HG02763 (cell line): ENCODE results near the gene TNS1.
"Not testable (repeated sequence)": the region's sequence is repeated elsewhere in the genome, so short reads cannot be mapped to it uniquely, and the experiment has no call there.

Experiments
- ATAC-seq: cut with Tn5 transposase; IDR thresholded peaks from one replicate; pipeline ENCODE4 v1.9.1; 2021; ENCODE audit warnings: mild to moderate bottlenecking, moderate library complexity; ENCODE audit not compliant: unreplicated experiment

TNS1 gene

DNA sequence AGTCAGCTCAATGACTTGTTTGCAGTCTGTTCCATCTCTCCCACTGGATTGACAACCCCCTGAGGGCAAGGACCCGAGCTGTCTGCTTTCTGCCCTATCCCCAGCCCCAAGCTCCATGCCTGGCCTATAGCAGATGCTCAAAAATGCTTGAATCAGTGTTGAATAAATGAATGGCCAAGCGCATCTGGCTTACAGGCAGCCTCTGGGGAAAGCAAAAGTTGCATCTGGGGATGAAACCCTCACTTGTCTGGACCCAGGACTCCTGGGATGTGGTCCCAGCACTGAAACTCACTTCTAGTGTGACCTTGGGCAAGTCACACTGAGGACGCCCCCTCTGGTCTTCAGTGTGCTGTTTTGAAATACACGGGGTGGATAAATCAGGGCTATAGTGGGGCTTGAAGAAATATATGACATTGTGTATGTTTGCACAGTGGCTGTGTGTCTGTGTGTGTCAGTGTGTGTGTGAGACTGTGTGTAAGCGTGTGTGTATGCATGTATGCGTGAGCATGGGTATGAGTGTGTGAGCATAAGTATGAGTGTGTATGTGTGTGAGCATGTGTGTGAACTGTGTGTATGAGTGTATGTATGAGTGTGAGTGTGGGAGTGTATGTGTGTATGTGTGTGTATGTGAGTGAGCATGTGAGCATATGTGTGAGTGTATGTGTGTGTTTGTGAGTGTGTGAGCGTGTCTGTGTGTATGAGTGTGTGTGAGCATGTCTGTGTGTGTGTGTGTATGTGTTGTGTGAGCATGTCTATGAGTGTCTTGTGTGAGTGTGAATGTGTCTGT, 27.8 kb upstream of the TNS1 start:
- ATAC-seq: no peak

DNA sequence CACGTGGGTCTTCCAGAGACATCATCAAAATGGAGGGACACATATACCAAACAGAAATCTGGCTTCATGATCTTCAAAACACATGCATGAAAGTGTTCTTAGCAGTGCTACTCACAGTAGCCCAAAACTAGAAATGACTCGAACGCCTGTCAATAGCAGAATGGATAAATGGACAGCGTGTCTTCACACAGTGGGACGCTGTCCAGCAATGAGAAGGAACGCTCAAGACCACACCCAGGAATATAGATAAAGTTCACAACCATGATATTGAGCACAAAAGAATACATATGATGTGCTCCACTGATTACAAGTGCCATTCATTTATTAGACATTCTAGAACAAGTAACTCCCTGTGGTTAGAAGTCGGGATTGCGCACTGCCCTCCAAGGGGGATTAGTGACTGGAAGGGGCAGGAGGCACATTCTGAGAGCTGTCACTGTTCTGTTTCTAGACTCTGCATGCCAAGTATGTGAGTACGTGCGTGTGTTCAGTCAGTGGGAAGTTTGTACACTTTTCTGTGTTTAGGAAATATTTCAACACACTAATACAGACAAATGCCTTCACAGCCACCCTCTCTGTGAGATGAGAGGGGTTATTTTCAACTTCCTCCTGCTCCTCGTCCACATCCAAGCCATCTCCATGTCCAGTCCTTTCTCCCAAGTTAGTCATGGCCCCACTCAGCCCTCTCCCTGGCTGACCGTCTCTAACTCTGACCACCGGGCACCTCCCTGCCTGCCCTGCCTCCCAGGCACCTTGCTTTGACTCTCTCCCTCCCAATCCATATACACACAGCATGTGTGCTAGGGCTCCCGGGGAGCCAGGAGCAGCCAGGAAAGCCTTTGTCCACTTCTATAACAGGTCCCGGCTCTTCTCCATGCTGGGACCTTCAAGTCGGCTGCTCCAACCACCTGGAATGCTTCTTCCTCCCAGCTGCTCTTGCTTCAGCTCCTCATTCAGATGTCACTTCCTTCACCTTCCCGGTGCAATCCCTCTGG, 26.9 kb upstream of the TNS1 start:
- no peak for ATAC-seq

DNA sequence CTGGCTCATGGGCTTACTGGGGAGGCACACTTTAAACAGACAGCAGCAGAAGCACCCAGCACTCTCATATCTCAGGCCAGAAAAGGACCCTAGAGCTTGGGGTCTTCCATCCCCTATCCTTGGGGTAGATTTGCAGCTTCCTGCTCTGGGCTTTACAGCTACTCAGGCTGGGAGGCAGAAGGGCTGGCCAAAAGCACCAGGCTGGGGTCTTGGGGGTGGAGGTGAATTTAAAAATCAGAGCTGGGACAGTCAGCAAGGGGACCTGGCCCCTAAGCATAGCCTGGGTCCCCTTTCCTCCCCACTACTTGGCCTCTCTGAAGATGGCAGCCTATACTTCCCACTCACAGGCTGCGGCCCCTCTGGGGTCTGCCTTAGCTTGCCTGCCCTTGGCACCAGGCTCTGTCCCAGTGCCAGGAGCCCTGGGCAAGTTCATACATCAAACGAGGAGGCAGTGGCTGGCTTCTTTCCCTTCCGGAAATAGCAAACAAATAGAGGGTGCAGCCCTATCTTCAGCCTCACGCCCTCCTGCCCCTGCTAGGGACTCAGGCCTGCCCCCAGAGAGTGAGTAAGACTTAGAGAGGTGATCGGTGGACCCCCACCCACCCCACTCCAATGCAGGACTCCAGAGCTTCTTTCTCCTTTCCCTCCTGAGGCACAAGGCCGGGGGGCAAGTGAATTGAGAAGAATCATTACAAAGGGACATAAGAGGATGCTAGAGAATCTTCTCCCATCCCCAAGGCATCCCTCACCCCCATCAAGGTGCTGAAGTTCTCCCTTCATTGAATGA, 26.0 kb upstream of the TNS1 start:
- ATAC-seq: no peak

DNA sequence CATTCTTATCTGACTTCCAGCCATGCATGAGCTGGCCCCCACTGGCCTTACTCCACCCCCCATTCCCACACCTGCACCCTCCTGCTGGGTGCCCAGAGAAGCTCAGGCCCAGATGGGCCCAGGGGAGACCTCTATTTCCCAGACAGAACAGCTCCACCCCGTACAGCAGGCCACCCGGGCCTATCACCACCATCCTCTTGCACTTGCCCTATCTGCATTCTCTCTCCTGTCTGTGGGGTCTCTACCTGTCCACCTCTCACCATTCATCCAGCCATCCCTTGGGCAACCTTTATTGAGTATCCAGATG, 25.3 kb upstream of the TNS1 start:
- no peak for ATAC-seq

DNA sequence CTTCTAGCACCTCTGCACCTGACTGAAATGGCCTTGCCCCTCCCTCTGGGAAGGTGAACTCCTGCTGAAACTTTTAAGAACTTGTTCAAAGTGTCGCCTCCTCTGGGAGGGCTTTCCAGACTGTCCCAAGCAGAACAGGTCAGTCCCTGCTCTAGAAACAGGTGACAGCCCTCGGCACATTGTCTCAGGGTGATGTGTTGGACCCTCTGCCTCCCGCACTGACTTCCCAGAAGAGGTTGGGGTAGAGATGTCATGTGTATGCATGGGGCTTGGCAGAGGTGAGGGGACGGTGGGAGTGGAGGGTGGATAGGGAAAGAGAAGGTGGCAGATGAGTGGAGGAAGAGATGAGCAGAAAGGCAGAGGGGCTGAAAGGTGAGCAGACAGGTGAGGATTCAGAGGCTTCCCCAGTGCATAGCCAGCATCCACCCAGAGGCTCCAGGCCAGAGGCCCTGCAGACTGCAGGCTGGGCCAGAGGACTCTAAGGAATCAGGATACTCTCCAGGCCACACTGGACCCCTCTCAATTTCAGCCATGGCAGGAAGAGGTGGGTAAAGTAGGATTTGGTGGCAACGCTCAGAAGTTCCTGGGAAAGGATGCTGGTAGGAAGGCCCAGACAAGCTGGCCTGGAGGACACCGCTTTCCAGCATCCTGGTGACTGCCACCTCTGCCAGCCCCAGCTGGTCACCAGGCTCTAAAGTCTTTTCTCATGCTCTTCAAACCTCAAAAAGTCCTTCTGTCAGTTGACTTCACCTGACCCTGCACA, 24.8 kb upstream of the TNS1 start:
- no peak for ATAC-seq

DNA sequence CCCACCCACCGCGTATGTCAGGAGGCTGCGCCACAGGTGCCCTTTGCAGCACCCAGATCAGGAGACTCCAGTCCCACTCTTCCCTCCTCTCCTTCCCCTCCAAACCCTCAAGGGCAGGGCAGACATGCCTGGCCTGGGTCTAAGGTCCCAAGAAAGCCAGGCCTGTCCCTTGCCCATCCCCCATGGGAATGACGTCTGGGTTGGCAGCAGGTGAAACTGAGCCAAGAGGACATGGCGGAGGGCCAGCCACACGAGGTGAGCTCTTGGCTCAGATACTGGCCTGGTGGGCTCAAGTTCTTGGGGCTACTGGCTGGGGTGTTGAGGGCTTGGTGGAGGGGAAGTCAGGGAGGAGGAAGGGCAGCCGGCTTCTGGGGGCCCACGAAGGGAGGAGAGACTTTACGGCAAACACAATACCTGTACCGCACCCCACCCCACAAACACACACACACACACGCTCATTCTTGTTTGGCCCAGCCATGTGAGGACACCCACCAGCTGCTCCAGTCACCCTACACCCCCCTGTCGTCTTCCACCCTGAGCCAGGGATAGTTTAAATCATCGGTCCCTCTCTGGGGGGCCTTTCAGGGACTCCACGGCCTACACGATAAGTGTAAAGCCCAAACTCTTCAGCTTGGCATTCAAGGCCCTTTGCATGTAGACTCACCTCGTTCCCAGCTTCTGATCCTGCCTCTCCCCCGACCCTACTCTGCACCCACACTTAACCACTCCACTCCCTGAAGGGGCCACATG, 24.1 kb upstream of the TNS1 start:
- ATAC-seq: no peak

DNA sequence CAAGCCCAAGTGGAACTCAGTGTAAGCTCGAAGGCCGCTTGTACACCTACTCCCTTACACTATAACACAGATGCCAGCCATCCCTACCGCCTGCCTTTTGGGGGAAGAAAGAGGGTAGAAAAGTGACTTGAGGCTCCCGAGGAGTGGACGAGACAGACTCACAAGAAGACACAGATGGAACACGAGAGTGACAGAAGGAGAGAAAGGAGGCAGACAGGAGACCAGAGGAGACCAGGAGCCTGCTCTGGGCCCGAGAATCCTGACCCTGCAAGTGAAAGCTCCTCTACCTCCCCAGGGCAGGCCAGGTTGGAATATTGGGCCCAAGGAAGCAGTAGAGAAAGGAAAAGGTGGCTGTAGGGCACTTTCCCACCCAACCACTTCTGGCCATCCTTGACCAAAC, 23.4 kb upstream of the TNS1 start:
- no peak for ATAC-seq

DNA sequence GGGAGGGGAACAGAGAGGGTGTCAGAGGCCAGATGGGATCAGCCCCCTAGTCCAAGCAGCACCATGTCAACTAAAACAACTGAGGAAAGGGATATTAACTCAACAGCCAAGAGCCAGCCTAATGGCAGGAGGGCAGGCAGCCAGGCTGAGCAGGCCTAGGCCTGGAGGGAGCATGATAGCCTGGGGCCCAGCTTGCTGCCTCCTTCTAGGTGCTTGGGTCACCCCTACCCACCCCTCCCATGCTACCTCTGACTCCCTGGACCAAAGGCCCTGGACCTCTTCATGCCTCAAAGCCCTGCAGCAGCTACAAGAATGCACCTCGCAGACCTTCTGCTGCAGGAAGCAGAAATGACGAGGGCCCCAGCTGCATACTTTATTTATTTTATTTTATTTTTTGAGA, 22.1 kb upstream of the TNS1 start:
- no peak for ATAC-seq

DNA sequence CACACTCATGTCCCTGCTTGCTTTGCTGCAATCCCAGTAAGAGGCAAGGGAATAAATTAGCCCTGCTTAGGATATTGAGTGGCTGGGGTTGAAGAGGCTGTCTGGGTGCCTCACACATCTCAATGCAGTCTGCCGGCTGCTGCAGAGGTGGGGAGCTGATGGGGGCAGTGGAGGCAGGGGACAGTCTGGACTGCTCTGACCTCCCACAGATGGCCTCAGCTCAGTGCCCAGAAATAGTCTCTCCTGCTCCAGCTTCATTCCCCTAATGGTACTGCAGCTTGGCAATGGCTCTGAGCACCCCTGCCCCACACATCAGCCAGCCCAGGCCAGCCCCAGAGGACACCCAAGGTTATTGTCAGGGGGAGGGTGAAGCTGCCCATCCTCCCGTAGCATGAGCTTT, 21.5 kb upstream of the TNS1 start:
- no peak for ATAC-seq

DNA sequence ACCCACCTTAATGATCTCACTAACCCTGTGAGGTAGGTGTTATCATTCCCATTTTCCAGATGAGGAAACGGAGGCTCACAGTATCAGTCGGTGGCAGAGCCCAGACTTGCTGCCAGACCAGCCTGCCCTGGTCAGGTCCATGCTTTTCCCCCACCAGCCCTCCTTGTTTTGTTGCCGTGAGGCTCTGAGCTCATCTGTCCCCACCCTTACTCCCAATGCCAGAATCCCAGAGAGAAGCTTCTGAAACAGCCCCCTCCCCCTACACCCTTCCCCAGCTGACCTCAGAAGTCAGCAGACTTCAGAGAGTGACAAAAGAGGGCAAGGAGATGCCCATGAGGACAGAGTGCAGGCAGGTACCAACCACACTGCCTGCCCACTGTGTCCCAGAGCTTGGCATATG, 20.8 kb upstream of the TNS1 start:
- ATAC-seq: no peak

DNA sequence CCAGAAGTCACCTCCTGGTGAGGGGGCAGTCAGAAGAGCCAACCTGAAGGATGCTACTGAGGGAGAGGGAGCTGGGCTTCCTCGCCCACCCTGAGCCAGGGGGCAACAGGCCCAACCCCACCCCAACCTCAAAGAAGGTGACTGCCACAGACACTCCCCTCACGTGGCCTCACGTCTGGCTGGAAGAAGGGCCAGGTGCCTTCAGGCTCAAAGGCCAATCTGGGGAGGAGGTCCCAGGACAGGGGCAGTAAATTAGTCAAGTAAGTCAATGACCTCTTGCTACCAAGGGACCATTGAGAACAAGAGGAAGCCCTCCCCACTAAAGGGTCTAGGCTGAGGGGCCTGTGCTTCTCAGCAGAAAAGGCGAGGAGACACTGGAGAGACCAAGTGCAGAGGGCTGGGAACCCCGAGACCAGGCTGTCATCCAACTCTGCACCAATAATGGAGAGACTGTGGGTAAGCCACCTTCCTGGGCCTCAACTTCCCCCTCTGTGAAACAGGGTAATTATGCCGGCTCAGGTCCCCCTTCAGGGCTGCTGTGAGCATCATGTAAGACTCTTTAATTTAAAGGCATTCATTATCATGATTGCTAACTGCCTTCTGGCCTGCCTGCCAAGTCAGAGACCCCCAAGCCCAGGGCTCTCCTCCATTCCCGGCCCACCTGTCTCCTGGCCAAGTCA, 20.2 kb upstream of the TNS1 start:
- no peak for ATAC-seq

DNA sequence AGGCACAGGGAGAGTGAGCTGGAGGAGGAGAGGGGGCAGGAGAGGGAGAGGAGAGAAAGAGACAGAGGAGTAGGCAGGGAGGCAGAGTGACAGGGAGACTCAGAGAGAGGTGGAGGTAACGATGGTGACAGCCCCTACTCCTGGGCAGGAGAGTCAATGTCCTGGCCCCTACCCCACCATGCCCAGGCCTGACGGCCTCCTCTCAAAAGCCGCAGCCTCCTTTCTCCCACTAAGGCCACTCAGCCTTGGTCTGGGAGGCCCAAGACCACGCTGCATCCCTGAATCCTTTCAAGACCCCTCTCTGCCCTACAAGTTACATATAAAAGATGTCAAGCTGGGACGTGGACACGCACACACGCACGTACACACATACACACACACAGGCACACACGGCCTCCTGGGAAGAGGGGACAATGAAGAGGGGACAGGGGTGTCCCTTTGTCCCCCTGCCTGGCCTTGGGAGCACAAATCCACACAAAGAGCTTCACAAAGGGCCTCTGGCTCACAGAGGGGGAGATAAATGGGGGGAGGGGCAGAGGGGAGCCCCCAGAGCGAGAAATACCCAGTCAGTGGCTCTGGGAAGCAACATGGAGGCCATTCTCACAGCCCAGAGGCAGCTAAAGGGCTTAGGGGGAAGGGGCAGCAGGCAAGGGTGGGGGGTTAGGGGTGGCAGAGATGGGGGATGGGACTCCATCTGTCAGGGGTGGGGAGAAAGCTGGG, 19.5 kb upstream of the TNS1 start:
- no peak for ATAC-seq

DNA sequence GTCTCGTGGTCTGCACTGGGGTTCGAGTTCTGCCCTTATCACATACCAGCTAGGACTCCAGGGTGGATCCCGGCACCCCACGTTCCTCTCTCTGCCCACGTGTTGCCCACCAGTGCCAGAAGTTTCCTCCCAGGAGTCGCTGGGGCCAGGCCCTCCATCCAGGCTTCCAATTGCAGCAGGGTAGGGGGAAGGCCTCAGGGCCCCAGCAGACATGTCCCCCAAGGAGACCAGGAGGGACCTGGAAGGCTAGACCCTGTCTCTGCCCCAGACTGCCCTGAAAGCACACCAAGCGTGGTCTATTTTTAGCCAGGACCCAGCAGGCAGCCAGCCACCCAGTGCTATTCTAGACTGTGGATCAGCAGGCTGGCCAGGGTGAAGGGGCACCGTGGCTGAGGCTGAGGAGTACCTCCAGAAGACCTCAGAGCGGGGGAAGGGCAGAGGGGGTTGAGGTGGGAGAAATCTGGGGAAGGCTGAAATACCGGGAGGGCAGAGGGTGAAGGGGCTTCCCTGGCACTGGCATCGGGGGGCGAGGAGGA, 18.8 kb upstream of the TNS1 start:
- no peak for ATAC-seq

DNA sequence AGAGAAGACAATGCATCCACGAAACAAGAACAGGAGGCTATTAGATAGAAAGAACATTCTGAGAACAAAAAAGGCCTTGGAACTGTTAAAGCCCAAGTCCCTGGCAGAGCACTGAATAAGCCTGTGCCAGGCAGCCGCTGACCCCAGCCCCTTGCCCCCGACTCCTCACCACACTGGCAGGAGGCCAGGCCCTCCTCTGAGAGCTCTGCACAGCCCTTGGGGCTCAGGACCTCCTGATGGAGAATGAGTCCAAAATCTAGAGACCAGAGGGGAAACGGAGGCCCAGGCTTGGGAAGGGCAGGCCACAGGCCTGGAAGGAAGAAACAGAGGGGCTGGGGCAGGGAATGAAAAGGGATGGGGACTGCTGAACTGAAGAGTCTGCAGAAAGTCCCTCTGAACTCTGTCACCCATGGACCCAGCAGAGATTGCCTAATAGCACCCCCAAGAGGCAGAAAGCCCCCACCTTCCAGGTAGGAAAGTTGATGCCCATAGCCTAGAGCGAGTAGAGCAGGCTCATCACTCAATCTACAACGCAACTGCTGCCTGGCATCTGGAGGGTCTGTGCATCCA, 18.3 kb upstream of the TNS1 start:
- ATAC-seq: no peak

DNA sequence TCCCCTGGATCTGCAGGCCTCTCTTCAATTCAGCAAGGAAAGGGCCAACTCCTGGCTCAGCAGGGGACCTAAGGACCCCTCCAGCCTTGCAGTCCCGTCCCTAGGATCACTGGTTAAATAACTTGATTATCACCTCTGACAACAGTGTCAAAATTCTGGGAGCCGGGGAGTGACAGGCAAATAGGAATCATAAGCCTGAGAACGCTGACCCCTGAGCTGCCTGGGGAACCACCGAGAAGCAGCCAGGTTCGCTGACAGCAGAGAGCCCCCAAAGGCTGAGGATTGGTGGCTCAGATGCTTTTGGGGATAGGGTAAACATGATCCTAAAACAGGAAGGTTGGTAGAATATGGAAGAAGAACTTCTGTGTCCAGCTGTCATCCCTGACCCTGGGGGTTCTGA, 17.5 kb upstream of the TNS1 start:
- no peak for ATAC-seq

DNA sequence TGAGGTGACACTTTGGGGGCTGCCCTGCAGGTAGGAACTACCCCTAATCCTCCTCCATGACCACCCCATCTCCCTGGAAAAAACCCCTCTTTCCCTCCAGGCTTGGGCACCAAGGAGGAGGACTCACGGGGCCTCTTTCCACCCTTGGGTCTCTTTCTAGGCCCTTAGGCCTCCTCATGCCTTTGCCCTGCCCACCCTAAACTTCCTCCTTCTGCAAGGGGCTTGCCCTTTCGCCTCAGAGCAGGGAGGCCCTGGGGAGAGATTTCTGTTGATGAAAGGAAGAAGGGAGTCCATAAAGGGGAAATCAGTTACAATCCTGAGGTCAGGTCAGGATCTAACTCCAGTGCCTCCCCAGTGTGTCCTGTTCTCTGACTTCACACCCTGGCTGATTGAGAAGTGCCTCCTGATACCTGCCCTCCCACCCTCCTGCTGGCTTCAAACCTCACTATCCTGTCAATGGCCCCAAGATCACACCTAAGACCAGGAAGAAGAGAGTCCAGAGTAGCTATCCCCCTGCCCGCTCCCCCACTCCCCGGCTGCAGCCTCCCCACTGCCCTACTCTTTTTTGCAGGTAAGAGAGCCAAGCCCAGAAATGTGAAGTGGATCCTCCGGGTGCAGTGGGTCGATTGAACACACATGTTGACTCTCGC, 16.7 kb upstream of the TNS1 start:
- no peak for ATAC-seq

DNA sequence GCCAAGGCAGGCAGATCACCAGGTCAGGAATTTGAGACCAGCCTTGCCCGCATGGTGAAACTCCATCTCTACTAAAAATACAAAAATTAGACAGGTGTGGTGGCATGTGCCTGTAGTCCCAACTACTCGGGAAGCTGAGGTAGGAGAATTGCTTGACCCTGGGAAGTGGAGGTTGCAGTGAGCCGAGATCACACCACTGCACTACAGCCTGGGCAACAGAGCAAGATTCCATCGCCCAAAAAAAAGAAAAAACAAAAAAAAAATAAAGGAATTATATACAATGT, 16.0 kb upstream of the TNS1 start:
- ATAC-seq: not testable (repeated sequence)
